HG03442 (cell line): Measurements from ENCODE around the gene RNF4.
"Not testable (repeated sequence)": the region's sequence is repeated elsewhere in the genome, so short reads cannot be mapped to it uniquely, and the experiment has no call there.

Experiments used
- ATAC-seq: cut with Tn5 transposase; IDR thresholded peaks from one replicate; pipeline ENCODE4 v1.9.1; 2021; ENCODE audit warnings: mild to moderate bottlenecking, moderate library complexity; ENCODE audit not compliant: unreplicated experiment

The RNF4 gene

DNA sequence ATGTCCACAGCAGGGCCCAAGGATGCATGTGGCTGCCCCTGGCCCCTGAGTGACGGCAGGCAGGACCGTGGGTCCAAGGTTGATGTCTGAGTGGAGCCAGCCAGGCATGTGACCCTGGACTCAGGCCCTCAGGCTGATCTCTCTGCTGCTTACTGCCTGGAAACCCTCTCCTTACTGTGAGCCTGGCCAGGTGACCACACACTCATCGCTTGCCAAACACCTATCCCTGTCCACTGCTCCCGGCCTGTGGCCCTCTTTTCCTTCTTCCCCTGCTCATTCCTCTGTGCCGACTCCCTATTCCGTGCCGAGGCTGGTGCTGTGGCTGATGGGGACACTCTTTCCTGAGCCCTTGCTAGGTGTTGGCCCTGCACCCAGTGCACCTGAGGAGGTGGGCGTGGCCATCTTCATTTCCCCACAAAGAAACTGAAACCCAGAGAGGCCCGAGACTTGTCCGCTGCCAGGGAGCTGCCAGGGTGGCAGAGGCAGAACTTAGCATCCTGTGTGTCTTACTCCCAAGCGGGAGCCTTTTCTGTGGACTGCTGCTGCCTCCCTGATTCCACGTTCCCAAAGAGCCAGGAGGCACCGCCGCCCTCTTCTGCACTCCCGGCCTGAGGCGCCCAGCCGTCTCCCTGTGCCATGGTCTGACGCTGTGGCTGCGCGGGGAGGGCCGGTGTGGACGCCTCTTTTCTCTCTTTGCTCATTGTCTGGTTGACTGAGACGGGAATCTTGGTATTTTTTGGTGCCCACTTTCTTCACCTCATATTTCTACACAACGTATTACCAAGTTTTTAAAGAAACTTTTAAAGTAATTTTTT, 11.2 kb upstream of the RNF4 start:
- no peak for ATAC-seq

DNA sequence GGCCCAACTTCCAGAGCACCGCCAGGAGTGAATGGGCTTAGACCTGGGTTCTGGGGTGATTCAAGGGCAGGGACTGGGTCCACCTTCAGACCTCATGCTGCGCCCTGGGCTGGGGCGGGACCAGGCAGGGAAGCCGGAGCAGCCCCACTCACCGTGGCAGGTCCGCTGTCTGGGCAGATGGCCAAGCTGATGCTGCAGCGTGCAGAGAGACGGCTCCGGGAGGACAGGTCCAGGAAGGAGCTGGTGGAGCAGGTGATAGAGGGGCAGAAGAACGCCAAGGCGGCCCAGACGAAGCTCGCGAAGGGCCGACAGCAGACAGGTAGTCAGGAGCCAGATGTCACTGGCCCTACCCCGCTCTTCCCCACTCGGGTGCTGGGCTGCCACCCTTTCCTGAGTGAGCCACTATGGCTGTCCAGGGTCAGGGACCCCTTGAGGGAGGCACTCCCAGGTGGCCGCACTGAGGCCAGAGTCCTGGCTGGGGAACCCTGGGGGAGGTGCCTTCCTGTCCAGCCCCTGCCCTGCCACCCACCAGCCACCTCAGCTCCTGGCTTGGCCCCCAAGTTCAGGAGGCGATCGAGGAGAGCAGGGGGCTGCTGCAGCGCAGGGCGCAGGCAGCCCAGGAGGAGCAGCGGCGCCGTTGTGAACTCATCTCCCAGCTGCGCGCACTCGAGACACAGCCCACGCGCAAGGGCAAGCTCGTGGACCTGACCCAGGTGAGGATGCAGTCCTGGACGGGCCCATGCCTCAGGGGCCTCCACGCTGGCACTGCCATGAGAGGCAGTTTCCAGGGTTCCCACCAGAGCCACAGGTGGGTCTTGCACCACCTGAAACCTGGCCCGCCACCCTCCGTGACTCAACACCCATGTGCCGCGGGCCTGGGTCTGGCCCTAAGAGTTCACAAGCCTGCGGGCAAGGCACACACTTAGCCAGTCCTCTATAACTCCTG, 10.1 kb upstream of the RNF4 start:
- ATAC-seq: no peak

DNA sequence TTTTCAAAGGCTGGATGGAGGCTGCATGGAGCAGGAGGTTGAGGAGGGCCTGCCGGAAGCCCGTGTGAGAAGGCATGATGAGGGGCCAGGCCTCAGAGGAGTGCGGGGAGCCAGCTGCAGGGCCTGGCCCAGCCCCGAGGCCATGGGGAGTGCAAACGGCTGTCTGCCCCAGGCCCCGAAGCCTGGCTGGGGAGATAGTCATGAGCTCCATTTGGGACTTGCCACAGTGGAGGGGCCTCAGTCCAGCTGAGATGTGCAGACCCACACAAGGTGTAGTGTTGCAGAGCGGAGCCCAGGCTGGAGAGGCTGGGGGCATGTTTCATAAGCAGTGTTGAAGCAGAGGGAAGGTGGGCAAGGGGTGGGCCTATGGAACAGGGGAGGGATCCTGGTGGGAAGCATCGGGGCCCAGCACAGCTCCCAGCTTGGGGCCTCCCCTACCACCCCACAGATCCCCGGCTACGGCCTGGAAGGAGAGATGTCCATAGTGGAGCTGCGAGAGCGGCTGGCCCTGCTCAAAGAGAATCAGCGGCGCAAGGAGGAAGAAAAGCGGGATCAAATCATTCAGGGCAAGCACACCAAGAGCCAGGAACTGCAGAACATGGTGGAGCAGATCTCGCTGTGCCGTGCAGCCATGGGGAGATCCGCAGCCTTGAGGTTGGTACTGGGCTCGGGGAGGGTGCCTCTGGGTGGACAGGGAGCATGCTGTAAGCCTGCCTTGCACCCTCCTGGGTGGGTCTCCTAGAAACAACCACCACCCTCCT, 9.1 kb upstream of the RNF4 start:
- no peak for ATAC-seq

DNA sequence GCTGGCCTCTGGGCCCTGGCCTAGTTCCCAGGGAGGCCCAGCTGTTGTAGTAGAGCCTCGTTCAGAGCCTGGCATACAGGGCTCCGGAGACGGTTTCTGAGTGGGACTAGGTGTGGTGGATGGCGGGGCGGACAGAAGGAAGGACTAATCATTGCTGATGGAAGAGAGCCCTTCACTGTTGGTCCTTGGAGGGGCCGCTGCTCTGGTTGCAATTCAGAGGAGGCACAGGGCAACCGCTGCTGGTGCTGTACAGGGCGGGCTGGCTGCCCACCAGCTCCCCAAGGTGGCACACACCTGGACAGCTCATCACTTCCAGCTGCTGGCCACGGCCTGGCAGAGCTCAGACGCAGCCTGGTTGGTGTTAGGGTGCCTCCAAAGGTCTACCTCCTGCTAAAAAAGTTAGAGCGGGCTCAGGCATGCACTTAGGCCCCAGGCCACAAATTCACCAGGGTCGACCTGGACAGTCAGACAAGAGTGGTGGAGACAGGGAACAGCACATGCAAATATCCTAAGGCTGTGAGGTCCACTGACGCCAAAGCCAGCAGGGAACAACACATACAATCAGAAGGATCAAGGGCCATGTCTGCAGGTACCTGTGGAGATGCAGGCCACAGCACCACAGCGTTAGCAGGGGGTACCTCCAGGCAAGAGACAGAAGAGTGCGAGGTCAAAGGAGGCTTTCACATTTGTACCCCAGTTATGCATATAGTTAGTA, 7.5 kb upstream of the RNF4 start:
- no peak for ATAC-seq

DNA sequence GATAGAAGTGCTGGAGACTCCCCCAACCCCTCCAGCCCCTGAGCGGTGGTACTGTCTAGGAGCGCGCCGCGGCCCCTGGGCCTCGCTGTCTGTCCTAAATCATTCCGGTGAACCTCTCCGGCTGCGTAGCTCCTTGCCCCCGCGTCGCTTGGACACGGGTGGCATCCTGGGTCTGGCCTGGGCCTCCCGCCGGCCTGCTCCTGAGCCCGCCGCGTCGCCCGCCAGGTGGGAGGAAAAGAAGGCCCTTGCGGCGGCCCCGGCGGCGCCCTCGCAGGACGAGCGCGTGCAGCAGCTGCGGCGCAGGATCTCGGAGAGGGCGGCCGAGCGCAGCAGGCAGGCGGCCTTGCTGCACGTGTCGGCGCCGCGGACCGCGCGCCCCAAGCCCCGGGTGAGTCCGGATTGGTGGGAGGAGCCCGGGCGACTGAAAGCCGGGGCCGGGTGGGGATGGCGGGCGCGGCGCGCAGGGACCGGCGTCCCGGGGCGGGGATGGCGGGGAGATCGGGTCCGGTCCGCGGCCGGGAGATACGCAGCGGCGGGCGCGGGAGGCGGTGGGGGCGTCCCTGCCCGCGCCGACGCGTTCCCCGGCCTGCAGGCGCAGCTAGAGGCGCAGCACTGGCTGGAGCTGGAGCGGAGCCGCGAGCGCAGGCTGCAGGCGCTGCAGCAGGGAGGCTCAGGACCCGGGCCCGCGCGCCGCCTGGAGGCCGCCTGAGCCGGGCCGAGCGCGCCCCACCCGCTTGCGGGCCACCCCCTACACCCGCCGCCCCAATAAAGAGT, 6.5 kb upstream of the RNF4 start:
- peak; percentile 63 for ATAC-seq

DNA sequence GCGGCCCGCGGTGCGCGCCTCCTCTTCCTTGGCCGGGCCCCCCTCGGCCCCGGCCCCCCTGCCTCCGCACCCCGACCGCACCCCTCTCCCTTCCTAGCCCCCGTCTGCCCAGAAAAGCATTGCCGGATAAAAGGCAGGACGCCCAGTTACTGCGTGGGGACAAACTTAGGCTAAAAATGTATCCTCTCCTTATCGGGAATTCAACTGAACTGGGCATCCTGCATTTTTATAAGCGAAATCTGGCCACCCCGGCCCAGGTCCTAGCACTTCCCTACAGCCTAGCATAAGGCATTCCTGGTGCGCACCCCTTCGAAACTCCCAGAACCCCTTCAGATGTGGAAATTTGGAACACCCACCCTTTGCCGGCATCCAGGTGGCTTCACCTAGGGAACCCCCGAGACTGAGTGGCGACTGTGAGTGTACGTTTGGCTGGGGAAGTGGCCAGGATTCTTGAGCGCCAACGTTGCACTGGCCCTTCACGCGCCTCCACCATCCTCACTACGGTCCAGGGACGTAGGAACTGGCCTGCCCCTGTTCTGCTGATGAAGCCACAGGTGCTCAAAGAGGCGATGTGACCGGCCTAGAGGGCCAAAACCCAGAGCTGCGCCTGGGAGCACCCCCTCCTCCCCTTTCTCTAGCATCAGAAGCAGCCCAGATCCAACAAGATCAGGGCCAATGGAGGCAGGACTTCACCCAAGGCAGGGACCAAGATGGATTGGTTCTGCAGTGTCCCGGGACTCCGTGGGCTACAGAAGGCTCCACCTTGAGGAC, 5.7 kb upstream of the RNF4 start:
- no peak for ATAC-seq

DNA sequence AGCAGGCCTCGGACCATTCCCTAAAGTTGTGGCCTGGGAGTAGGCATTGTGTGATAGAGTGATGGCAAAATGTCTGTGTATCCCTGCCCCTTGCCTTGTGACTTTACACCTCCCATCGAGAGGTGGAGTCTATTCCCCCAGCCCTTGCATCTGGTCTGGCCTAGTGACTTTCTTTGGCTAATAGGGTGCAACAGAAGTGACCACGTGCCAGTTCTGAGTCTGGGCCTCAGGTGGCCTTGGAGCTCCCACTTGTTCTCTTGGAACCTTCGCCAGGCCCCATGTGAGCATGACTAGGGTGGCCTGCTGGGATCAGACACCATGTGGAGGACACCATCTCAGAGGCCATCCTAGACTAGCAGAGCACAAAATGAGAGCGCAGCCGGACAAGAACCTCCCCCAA, 3.9 kb upstream of the RNF4 start:
- no peak for ATAC-seq

DNA sequence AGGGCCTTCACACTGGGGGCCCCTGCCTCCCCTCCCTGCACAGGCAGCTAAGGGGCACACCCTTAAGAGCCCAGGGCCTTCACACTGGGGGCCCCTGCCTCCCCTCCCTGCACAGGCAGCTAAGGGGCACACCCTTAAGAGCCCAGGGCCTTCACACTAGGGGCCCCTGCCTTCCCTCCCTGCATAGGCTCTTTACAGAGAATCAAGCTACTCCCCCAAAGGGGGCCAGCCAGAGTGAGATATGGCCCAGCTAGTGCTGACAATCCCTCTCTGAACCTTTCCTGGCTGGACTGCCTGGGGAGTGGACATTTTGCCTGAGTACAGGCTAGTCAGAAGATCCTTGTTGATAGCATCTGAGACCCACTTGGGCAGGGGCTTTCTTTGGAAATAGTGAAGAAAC, 3.4 kb upstream of the RNF4 start:
- ATAC-seq: not testable (repeated sequence)

DNA sequence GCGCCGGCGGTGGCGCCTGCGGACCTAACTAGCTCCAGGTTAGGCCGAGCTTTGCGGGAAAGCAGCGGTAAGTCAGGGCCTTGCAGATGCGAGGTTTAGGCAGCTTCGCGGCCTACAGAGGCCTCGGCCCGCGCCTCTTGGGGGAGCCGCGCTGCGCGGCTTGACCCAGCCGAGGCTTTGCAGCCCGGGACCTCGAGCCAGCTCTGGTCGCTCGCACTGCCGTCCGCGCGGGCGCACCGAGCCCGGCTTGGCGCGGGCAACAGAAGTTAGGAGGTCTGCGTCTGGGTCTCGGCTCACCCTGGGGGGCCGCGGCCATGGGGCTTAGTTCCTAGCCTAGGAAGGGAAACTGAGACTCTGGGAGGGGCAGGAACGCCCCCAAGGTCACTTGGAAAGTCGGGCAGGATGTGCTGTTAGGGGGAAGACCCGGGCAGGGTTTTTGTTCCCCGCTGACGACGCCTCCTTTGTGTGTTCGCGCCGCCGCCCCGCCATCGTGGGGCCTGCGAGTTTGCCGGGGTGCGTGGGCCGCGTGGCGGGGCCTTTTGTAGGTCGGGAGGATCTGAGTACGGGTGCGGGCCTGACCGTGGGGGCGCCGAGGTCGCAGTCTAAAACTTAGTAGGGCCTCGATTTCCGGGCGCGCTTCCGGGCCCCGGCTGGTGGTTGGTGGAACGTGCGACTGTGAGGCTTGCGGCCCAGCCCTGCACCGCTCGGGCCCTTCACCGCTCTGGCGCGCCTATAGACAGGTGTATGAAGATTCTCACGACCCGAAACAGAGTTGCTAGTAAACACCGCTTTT, 482 bp downstream of the RNF4 start:
- ATAC-seq: peak; percentile 33

DNA sequence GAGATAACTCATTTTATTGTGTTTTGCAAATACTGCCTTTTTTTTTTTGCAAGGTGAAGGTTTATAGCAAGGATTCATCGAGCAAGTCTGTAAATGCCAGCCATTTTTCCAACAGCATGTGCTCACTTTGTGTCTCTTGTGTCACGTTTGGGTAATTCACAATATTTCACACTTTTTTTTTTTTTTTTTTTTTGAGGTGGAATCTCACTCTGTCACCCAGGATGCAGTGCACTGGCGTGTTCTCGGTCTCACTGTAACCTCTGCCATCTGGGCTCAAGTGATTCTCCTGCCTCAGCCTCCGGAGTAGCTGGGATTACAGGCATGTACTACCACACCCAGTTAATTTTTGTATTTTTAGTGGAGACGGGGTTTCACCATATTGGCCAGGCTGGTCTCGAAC, 1.9 kb downstream of the RNF4 start:
- ATAC-seq: no peak

DNA sequence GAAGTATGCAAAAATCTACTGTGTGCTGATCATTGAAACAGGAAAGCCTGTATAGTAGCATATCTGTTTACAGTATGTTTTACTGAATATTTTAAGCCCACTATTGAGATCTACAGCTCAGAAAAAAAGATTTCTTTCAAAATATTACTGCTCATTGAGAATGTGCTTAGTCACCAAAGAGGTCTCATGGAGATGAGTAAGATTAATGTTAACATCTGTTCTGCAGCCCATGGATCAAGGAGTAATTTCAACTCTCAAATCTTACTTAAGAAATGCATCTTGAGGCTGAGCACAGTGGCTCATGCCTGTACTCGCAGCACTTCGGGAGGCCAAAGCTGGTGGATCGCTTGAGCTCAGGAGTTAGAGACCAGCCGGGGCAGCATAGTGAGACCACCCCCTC, 3.3 kb downstream of the RNF4 start:
- ATAC-seq: no peak

DNA sequence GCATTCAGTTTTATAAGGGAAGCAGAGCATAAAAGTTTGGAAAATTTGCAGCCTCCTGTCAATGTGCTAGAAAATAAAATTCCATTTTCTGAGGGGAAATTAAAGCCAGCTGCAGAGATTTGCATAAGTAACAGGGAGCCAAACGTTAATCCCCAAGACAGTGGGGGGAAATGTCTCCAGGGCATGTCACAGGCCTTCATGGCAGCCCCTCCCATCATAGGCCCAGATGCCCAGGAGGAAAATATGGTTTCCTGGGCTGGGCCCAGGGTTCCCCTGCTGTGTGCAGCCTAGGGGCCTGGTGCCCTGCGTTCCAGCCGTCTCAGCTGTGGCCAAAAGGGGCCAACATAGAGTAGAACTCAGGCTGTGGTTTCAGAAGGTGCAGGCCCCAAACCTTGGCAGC, 9.3 kb downstream of the RNF4 start:
- ATAC-seq: no peak

DNA sequence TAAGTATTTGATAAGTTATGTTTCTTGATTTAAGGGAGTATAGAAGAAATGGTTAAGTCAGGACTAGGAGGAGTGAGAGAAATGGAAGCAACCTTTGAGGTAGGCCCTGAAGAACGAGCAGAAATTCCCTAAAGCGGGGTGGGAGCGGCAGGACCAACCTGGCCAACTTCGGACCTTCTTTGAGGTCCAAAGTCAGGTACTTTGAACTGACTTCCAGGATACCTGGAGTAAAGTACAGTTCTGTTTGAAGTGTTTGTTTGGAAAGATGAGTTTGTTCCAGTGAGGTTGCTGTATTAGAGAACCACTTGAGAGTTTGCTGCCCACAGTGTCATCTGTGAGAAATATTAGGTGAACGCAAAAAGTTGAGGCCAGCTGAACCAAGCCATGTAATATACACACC, 11.7 kb downstream of the RNF4 start:
- ATAC-seq: no peak

DNA sequence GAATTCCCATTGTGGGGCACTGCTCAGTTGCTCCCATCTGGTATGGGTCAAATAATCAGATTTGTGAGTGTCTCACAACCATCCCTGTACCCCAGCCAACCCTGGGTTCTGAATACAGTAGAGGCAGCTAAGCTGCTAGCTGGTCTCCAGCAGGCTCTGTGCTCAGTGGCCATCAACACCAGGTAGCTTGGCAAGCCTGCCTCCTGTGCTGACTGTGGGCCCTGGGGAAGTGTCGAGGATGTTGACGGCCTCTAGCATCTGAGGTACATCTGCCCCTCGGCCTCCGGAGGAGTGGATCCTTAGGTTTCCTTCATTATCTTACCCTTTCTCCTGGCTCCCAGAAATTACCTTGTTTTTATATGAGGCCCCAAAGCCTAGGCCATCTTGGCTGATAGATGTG, 13.3 kb downstream of the RNF4 start:
- ATAC-seq: no peak

DNA sequence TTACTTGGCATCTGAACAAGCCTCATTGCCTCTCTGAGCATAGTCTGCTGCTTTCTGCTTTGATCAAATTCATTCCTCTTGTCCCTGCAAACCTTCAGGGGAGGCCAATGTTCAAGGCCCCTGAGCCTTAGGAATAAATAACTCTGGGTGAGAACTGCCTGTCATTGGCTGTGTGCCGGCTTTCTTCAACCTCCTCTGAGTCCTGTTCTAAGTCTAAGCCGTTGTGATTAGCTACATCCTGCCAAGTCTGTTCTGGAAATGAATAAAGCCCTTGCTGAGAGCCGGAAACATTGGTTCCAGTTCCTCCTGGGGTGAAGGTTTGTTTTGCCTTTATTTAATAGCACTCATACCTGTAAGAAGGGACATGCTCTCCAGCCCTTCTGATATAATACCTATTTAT, 13.8 kb downstream of the RNF4 start:
- ATAC-seq: no peak

DNA sequence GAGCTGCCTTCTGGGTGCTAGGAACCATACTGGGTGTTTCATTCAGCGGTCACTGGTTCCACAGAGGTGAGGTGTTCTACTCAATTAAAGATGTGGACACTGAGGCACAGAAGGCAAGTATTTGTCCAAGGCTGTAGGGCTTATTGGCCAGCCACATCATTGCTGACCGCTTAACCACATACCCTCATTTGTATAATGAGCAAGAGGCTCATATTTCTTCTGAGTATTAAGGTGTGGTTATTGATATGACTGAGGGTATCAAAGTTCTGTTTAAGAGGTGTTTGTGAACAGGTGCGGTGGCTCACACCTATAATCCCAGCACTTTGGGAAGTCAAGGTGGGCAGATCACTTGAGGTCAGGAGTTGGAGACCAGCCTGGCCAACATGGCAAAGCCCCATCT, 14.3 kb downstream of the RNF4 start:
- no peak for ATAC-seq

DNA sequence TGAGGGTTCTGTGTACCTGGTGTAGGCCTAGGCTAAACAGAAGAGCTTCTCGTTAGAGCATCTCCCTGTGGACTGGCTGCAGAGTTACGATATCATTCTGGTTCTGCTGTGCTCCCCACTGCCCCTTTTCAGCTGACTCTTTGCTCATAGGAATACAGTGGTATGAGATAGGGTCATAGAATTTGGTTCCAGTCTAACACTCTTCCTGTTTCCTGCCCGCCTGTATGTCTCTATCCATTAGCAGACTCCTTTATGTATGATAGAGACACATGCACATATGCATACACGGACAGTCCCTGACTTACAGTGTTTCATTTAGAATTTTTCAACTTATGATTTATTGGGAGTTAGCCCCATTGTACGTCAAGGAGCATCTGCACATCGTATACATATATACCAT, 15.3 kb downstream of the RNF4 start:
- no peak for ATAC-seq

DNA sequence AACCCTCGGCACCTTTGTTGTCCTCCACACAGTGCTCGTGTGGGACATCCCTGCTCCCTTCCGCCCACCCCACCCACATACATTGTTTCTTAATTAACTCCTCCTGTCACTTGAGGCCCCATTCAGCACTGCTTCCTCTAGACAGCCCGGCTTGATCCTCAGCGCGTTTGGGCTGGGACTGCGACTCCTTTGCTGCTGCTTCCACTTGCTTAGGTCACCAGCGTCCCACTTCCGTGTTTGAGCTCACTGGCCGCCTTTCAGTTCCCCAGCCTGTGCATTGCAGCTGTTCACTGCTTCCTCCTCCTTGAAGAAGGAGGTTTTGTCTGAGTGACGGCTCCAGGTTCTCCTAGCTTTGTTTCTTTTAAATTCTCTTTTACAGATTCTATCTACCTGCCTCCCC, 16.1 kb downstream of the RNF4 start:
- peak; percentile 54 for ATAC-seq
